HG02642 (cell line): ENCODE data around the gene PTPRH.
A peak's percentile ranks its signal among the peaks of the same experiment; 100 is the strongest.

ENCODE experiments used
- ATAC-seq: cut with Tn5 transposase; IDR thresholded peaks from one replicate; pipeline ENCODE4 v1.9.1; 2021; ENCODE audit warnings: mild to moderate bottlenecking; ENCODE audit not compliant: unreplicated experiment, poor library complexity

Gene PTPRH

GRCh38 chr19:55208880-55209692 lies at the start of gene PTPRH:
PTPRH (minus strand) TSS chr19:55209501; CDS start chr19:55209433, 68 bp downstream.
- no peak for ATAC-seq

GRCh38 chr19:55258476-55258827 lies 49.2 kb upstream of the PTPRH start:
- ATAC-seq: peak; percentile 21

GRCh38 chr19:55257461-55258420 lies 48.4 kb upstream of the PTPRH start:
- ATAC-seq: no peak

- ATAC-seq: no peak
Observed at GRCh38 chr19:55256562-55257460, 47.5 kb upstream of the PTPRH start.

GRCh38 chr19:55255618-55256423 lies 46.5 kb upstream of the PTPRH start:
- no peak for ATAC-seq

GRCh38 chr19:55254625-55254977 lies 45.3 kb upstream of the PTPRH start:
- ATAC-seq: no peak

- peak; percentile 35 for ATAC-seq
Observed at GRCh38 chr19:55253842-55254624, 44.7 kb upstream of the PTPRH start.

GRCh38 chr19:55252760-55253663 lies 43.7 kb upstream of the PTPRH start:
- no peak for ATAC-seq

GRCh38 chr19:55251341-55252081 lies 42.2 kb upstream of the PTPRH start:
- no peak for ATAC-seq

GRCh38 chr19:55250262-55251036 lies 41.1 kb upstream of the PTPRH start:
- ATAC-seq: no peak

GRCh38 chr19:55249841-55250240 lies 40.5 kb upstream of the PTPRH start:
- no peak for ATAC-seq

GRCh38 chr19:55248704-55249103 lies 39.4 kb upstream of the PTPRH start:
- ATAC-seq: no peak

- no peak for ATAC-seq
Observed at GRCh38 chr19:55248166-55248675, 38.9 kb upstream of the PTPRH start.

GRCh38 chr19:55247621-55248099 lies 38.4 kb upstream of the PTPRH start:
- ATAC-seq: no peak

- no peak for ATAC-seq
Observed at GRCh38 chr19:55246462-55247451, 37.5 kb upstream of the PTPRH start.
